ENCODE measurements around the gene SLC22A4.

- TF ChIP-seq CTCF (IDR thresholded peaks at IDR 0.05; ENCODE audit: poor library complexity, severe bottlenecking) (no peak), SMC3 (conservative IDR thresholded peaks at IDR 0.05; ENCODE audit: poor library complexity) (no peak), RAD21 (conservative IDR thresholded peaks at IDR 0.05) (no peak), EP300 (conservative IDR thresholded peaks at IDR 0.05; ENCODE audit: poor library complexity, severe bottlenecking) (no peak), TAF1 (IDR thresholded peaks at IDR 0.05; ENCODE audit: low read depth) (no peak), POLR2AphosphoS5 (IDR thresholded peaks at IDR 0.05) (no peak), EZH2 (IDR thresholded peaks at IDR 0.05; ENCODE audit: borderline replicate concordance, insufficient read depth, low read length, poor library complexity, severe bottlenecking) (no peak)
- TF ChIP-seq, protein P1, sequence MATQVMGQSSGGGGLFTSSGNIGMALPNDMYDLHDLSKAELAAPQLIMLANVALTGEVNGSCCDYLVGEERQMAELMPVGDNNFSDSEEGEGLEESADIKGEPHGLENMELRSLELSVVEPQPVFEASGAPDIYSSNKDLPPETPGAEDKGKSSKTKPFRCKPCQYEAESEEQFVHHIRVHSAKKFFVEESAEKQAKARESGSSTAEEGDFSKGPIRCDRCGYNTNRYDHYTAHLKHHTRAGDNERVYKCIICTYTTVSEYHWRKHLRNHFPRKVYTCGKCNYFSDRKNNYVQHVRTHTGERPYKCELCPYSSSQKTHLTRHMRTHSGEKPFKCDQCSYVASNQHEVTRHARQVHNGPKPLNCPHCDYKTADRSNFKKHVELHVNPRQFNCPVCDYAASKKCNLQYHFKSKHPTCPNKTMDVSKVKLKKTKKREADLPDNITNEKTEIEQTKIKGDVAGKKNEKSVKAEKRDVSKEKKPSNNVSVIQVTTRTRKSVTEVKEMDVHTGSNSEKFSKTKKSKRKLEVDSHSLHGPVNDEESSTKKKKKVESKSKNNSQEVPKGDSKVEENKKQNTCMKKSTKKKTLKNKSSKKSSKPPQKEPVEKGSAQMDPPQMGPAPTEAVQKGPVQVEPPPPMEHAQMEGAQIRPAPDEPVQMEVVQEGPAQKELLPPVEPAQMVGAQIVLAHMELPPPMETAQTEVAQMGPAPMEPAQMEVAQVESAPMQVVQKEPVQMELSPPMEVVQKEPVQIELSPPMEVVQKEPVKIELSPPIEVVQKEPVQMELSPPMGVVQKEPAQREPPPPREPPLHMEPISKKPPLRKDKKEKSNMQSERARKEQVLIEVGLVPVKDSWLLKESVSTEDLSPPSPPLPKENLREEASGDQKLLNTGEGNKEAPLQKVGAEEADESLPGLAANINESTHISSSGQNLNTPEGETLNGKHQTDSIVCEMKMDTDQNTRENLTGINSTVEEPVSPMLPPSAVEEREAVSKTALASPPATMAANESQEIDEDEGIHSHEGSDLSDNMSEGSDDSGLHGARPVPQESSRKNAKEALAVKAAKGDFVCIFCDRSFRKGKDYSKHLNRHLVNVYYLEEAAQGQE (IDR thresholded peaks at IDR 0.05; ENCODE audit: borderline replicate concordance), result no peak
These were observed 32.0 kb upstream of the SLC22A4 start for GRCh38 chr5:132261881-132262845.
